Liver (tissue), 9 donors: ENCODE measurements around the gene ASB11. TPM values are rescaled to one million over a fixed set of nuclear protein-coding genes. Genes with fewer than 3 reads are reported as not detected.

Experiments
- DNase-seq: peaks from one replicate; pipeline ENCODE4 v3.0.0-alpha.2; 2017; ENCODE audit warnings: low spot score
- H3K27ac ChIP-seq, 2 donors: one replicate each; pipeline ENCODE4 v1.7.0; 2013; ENCODE audit warnings: inconsistent platforms in 2 of 2, low read length in 2 of 2, control low read depth in 1 of 2, low read depth in 1 of 2, mild to moderate bottlenecking in 1 of 2
- H3K27me3 ChIP-seq, 4 donors: one replicate each; pipeline versions ENCODE4 v1.6.1 to v1.7.0; 2013; ENCODE audit warnings: low read length in 3 of 4, inconsistent platforms in 1 of 4, mild to moderate bottlenecking in 1 of 4, moderate library complexity in 1 of 4; ENCODE audit not compliant: control insufficient read depth in 4 of 4, insufficient read depth in 4 of 4
- H3K36me3 ChIP-seq, 4 donors: one replicate each; pipeline versions ENCODE4 v1.6.1 to v1.7.0; 2013; ENCODE audit warnings: low read length in 3 of 4, mild to moderate bottlenecking in 3 of 4, low read depth in 1 of 4, moderate library complexity in 1 of 4; ENCODE audit not compliant: control insufficient read depth in 4 of 4, insufficient read depth in 3 of 4
- H3K4me1 ChIP-seq, 4 donors: one replicate each; pipeline versions ENCODE4 v1.6.1 to v1.7.0; 2013; ENCODE audit warnings: low read length in 3 of 4, mild to moderate bottlenecking in 3 of 4, moderate library complexity in 1 of 4; ENCODE audit not compliant: control insufficient read depth in 4 of 4, insufficient read depth in 4 of 4
- H3K4me3 ChIP-seq, 3 donors: one replicate each; pipeline versions ENCODE4 v1.6.1 to v1.7.0; 2013; ENCODE audit warnings: low read length in 3 of 3, control low read depth in 1 of 3, low read depth in 1 of 3, mild to moderate bottlenecking in 1 of 3
- H3K9ac ChIP-seq, 2 donors: one replicate each; pipeline ENCODE4 v1.7.0; 2013; ENCODE audit warnings: low read length in 2 of 2, mild to moderate bottlenecking in 2 of 2, moderate library complexity in 2 of 2, control low read depth in 1 of 2, low read depth in 1 of 2
- H3K9me3 ChIP-seq, 4 donors: one replicate each; pipeline versions ENCODE4 v1.6.1 to v1.7.0; 2013; ENCODE audit warnings: low read length in 3 of 4; ENCODE audit not compliant: control insufficient read depth in 4 of 4
- FOXA1 ChIP-seq: IDR thresholded peaks from 2 replicates; pipeline ENCODE4 v1.6.1; 2016; ENCODE audit warnings: antibody characterized with exemption
- HNF4A ChIP-seq, 2 donors: conservative IDR thresholded peaks; 2 replicates each; pipeline ENCODE4 v1.6.1; 2016; ENCODE audit warnings: antibody characterized with exemption in 2 of 2, mild to moderate bottlenecking in 2 of 2
- HNF4G ChIP-seq: IDR thresholded peaks from 2 replicates; pipeline ENCODE4 v1.6.1; 2016; ENCODE audit warnings: antibody characterized with exemption
- NR2F2 ChIP-seq: IDR thresholded peaks from 2 replicates; pipeline ENCODE4 v1.6.1; 2016; ENCODE audit warnings: antibody characterized with exemption
- RAD21 ChIP-seq, 2 donors: IDR thresholded peaks; 2 replicates each; pipeline ENCODE4 v1.6.1; 2016; ENCODE audit warnings: antibody characterized with exemption in 2 of 2, mild to moderate bottlenecking in 2 of 2
- RXRA ChIP-seq, 2 donors: IDR thresholded peaks; 2 replicates each; pipeline ENCODE4 v1.6.1; 2017 to 2018; ENCODE audit warnings: antibody characterized with exemption in 2 of 2, mild to moderate bottlenecking in 1 of 2
- SP1 ChIP-seq: IDR thresholded peaks from 2 replicates; pipeline ENCODE4 v1.6.1; 2018; ENCODE audit warnings: antibody characterized with exemption, mild to moderate bottlenecking
- TAF1 ChIP-seq: conservative IDR thresholded peaks from 2 replicates; pipeline ENCODE4 v1.6.1; 2016; ENCODE audit warnings: antibody characterized with exemption, mild to moderate bottlenecking
- YY1 ChIP-seq: IDR thresholded peaks from 2 replicates; pipeline ENCODE4 v1.6.1; 2016; ENCODE audit warnings: antibody characterized with exemption, mild to moderate bottlenecking
- WGBS: extraction: QIAGEN DNeasy Blood & Tissue Kit; methylation state at CpG from one replicate; pipeline ENCODE4 v1.1.7; 2013; 5-methylcytosine and 5-hydroxymethylcytosine counted together
- polyA plus RNA-seq, 2 donors: library from polyadenylated mRNA; stranded (reverse) in 1 of 2; unstranded in 1 of 2; fragments of 200-250 nt in 1 of 2; fragments of >200 nt in 1 of 2; fragmentation: Nextera tagmentation in 1 of 2; extraction: Ambion mirVana in 1 of 2; gene quantifications; one replicate each; pipeline versions ENCODE4 v1.2.1 to v1.2.3, GENCODE V29; 2013 to 2015
- total RNA-seq, 2 donors: library from RNA; depleted of rRNA; stranded (reverse); fragments of >200 nt; gene quantifications; one replicate each; pipeline ENCODE4 v1.2.3, GENCODE V29; 2014
- TF ChIP-seq, protein P1 (sequence below): IDR thresholded peaks from 2 replicates; pipeline ENCODE4 v1.6.1; 2016; ENCODE audit warnings: antibody characterized with exemption
- TF ChIP-seq, protein P2 (sequence below): IDR thresholded peaks from 2 replicates; pipeline ENCODE4 v1.6.1; 2016; ENCODE audit warnings: antibody characterized with exemption, mild to moderate bottlenecking
- TF ChIP-seq, protein P3 (sequence below): IDR thresholded peaks from 2 replicates; pipeline ENCODE4 v1.6.1; 2016; ENCODE audit warnings: antibody characterized with exemption
- donor health status: healthy.
- donor health status: healthy.
- donor health status: healthy.
- donor health status: healthy.
- donor health status: healthy.

Gene ASB11
- total and polyA plus RNA-seq, 4 donors: 0.03 TPM; not detected in 3

DNA sequence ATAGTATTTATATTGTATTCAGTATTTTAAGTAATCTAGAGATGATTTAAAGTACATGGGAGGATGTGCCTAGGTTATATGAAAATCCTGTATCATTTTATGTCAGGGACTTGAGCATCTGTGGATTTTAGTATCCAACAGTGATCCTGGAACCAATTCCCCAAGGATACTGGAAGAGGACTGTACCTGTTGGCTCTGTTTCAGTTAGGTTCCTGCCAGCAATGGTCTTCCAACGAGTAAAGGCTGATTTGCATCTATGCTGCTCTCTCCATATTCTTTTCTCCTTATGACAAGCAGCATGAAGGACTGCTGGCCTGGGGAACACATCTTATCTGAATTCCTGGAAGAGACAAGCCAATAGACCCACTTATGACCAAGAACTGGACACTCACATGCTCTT is 80.4 kb downstream of the ASB11 start:
- Histone ChIP-seq H3K4me1 (no peaks in the 10 kb centered on the region), H3K4me3 (no peak overlapping the region), H3K36me3 (peaks cover 0 to 3% (median 0%) of the 10 kb centered on the region in 4 donors), H3K27me3 (peaks cover 0 to 4% (median 0%) of the 10 kb centered on the region in 4 donors), H3K27ac (no peak overlapping the region), H3K9me3 (no peaks in the 10 kb centered on the region), H3K9ac (no peak overlapping the region)
- 90% methylated on average over 1 of the region's 1 CpG for WGBS
- DNase-seq: no peak
- no peak for TF ChIP-seq HNF4G

DNA sequence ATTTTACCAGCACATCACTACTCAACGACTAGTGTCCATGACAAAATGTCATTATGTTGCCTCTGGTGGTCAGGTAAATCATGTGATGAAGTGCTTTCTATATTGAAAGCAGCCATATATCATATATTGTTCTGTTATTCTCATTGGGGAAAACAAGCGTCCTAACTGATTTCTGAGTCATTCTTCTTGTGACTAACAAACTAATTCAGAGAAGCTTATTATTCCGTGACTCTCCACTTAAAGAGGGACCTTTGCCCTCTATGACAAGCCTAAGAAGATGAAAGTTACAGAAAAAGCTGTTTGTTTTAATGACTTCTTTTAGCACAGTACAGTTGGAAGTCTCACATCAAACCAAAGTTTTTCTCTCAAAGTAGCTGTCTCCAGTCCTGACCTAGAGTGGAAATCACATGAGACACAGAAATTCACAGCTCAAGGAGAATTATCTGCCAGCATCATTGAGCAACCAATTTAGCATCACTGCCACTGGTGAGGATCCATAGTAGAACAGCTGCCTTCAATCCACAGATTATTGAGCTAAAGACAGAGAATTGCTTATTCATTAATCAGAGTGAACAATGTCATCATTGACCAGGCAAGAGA is 81.9 kb downstream of the ASB11 start:
- Histone ChIP-seq H3K4me1 (no peaks in the 10 kb centered on the region), H3K9me3 (no peaks in the 10 kb centered on the region), H3K27me3 (peaks cover 0 to 4% (median 0%) of the 10 kb centered on the region in 4 donors), H3K36me3 (peaks cover 0 to 3% (median 0%) of the 10 kb centered on the region in 4 donors), H3K9ac (no peak overlapping the region), H3K4me3 (no peak overlapping the region), H3K27ac (no peak overlapping the region)
- TF ChIP-seq RAD21 (IDR thresholded peaks at IDR 0.05): no peak
- no peak for TF ChIP-seq YY1
- no peak for TF ChIP-seq SP1
- no peak for TF ChIP-seq HNF4G
- TF ChIP-seq HNF4A (conservative IDR thresholded peaks at IDR 0.05): no peak
- no peak for TF ChIP-seq FOXA1
- TF ChIP-seq, protein P1, sequence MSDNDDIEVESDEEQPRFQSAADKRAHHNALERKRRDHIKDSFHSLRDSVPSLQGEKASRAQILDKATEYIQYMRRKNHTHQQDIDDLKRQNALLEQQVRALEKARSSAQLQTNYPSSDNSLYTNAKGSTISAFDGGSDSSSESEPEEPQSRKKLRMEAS: no peak
- TF ChIP-seq, protein P2, sequence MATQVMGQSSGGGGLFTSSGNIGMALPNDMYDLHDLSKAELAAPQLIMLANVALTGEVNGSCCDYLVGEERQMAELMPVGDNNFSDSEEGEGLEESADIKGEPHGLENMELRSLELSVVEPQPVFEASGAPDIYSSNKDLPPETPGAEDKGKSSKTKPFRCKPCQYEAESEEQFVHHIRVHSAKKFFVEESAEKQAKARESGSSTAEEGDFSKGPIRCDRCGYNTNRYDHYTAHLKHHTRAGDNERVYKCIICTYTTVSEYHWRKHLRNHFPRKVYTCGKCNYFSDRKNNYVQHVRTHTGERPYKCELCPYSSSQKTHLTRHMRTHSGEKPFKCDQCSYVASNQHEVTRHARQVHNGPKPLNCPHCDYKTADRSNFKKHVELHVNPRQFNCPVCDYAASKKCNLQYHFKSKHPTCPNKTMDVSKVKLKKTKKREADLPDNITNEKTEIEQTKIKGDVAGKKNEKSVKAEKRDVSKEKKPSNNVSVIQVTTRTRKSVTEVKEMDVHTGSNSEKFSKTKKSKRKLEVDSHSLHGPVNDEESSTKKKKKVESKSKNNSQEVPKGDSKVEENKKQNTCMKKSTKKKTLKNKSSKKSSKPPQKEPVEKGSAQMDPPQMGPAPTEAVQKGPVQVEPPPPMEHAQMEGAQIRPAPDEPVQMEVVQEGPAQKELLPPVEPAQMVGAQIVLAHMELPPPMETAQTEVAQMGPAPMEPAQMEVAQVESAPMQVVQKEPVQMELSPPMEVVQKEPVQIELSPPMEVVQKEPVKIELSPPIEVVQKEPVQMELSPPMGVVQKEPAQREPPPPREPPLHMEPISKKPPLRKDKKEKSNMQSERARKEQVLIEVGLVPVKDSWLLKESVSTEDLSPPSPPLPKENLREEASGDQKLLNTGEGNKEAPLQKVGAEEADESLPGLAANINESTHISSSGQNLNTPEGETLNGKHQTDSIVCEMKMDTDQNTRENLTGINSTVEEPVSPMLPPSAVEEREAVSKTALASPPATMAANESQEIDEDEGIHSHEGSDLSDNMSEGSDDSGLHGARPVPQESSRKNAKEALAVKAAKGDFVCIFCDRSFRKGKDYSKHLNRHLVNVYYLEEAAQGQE: no peak
- TF ChIP-seq NR2F2: no peak
- TF ChIP-seq, protein P3, sequence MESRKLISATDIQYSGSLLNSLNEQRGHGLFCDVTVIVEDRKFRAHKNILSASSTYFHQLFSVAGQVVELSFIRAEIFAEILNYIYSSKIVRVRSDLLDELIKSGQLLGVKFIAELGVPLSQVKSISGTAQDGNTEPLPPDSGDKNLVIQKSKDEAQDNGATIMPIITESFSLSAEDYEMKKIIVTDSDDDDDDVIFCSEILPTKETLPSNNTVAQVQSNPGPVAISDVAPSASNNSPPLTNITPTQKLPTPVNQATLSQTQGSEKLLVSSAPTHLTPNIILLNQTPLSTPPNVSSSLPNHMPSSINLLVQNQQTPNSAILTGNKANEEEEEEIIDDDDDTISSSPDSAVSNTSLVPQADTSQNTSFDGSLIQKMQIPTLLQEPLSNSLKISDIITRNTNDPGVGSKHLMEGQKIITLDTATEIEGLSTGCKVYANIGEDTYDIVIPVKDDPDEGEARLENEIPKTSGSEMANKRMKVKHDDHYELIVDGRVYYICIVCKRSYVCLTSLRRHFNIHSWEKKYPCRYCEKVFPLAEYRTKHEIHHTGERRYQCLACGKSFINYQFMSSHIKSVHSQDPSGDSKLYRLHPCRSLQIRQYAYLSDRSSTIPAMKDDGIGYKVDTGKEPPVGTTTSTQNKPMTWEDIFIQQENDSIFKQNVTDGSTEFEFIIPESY: no peak
- no peak for TF ChIP-seq RXRA (IDR thresholded peaks at IDR 0.05)
- TF ChIP-seq TAF1: no peak
- 85% methylated on average over 3 of the region's 3 CpGs for WGBS
- DNase-seq: no peak

Other genes with a start within 250 kb of the ASB11 start
- 10 to 100 TPM in 1 of 2 donors, 1 to 10 TPM in 1; 2.8 to 11.3 TPM for gene ASB9, start 45.6 kb downstream of the ASB11 start, total RNA-seq
- gene ASB9, start 45.6 kb downstream of the ASB11 start, polyA plus RNA-seq: 1 to 10 TPM; 2.4 to 3.1 TPM
- 1 to 10 TPM; 7.9 to 8.7 TPM for gene PIGA, start 19.9 kb upstream of the ASB11 start, total RNA-seq
- gene PIGA, start 19.9 kb upstream of the ASB11 start, polyA plus RNA-seq: 1 to 10 TPM; 3.0 to 3.3 TPM
- under 1 TPM; 0.05 to 0.92 TPM for gene VEGFD, start 68.8 kb upstream of the ASB11 start, total RNA-seq
- 1 to 10 TPM in 1 of 2 donors, under 1 TPM in 1; 0.37 to 4.5 TPM for gene VEGFD, start 68.8 kb upstream of the ASB11 start, polyA plus RNA-seq
- 10 to 100 TPM in 1 of 2 donors, 1 to 10 TPM in 1; 9.0 to 16.4 TPM for gene PIR, start 177.7 kb upstream of the ASB11 start, total RNA-seq
- 10 to 100 TPM; 17.6 to 24.7 TPM for gene PIR, start 177.7 kb upstream of the ASB11 start, polyA plus RNA-seq
- under 1 TPM; 0.23 to 0.67 TPM for gene BMX, start 185.2 kb upstream of the ASB11 start, total RNA-seq
- under 1 TPM; 0.28 to 0.38 TPM for gene BMX, start 185.2 kb upstream of the ASB11 start, polyA plus RNA-seq